Glomerular endothelial cell (primary cell): Measurements from ENCODE around the gene ECE1. TPM values are rescaled to one million over a fixed set of nuclear protein-coding genes. Genes with fewer than 3 reads are reported as not detected.
"Not testable (repeated sequence)": the region's sequence is repeated elsewhere in the genome, so short reads cannot be mapped to it uniquely, and the experiment has no call there.

Experiments used
- DNase-seq: peaks from one replicate; pipeline ENCODE4 v3.0.0-alpha.2; 2011; ENCODE audit warnings: low read depth, low spot score; ENCODE audit errors: extremely low read depth
- total RNA-seq: library from RNA; depleted of rRNA; stranded (reverse); fragments of >200 nt; gene quantifications from 2 replicates; pipeline ENCODE4 v1.2.3, GENCODE V29; 2015

ECE1 gene
- total RNA-seq, 1 donor from 2014 or later = 740 TPM

- no peak for DNase-seq
These were observed 2.8 kb upstream of the ECE1 start for GRCh38 chr1:21292984-21293536.

- no peak for DNase-seq
These were observed 2.3 kb upstream of the ECE1 start for GRCh38 chr1:21292503-21292983.

GRCh38 chr1:21291964-21292363, 1.7 kb upstream of the ECE1 start:
- no peak for DNase-seq

GRCh38 chr1:21291184-21291583, 921 bp upstream of the ECE1 start:
- no peak for DNase-seq

- DNase-seq = no peak
These were observed 282 bp upstream of the ECE1 start for GRCh38 chr1:21290546-21290944.

GRCh38 chr1:21289127-21289526, 1.1 kb downstream of the ECE1 start:
- DNase-seq = no peak

- DNase-seq = no peak
These were observed 2.3 kb downstream of the ECE1 start for GRCh38 chr1:21287905-21288514.

- not testable (repeated sequence) for DNase-seq
These were observed 4.9 kb downstream of the ECE1 start for GRCh38 chr1:21285386-21285785.

- DNase-seq = no peak
These were observed 5.2 kb downstream of the ECE1 start for GRCh38 chr1:21285055-21285372.

- no peak for DNase-seq
These were observed 5.8 kb downstream of the ECE1 start for GRCh38 chr1:21284206-21285054.

GRCh38 chr1:21283524-21283923, 6.7 kb downstream of the ECE1 start:
- DNase-seq = no peak

- DNase-seq = not testable (repeated sequence)
These were observed 8.2 kb downstream of the ECE1 start for GRCh38 chr1:21282020-21282419.

GRCh38 chr1:21280482-21280881, 9.8 kb downstream of the ECE1 start:
- DNase-seq = no peak

- peak; percentile 60 for DNase-seq
These were observed 10.2 kb downstream of the ECE1 start for GRCh38 chr1:21280011-21280471.

- DNase-seq = no peak
These were observed 11.1 kb downstream of the ECE1 start for GRCh38 chr1:21278860-21279845.

GRCh38 chr1:21278208-21278859, 11.9 kb downstream of the ECE1 start:
- peak; percentile 52 for DNase-seq

- DNase-seq = no peak
These were observed 13.1 kb downstream of the ECE1 start for GRCh38 chr1:21277180-21277579.

GRCh38 chr1:21272540-21272939, 17.7 kb downstream of the ECE1 start:
- DNase-seq = no peak

- DNase-seq = no peak
These were observed 18.7 kb downstream of the ECE1 start for GRCh38 chr1:21271550-21271949.

GRCh38 chr1:21270086-21270689, 20.1 kb downstream of the ECE1 start:
- no peak for DNase-seq
